BLaER1 (cell line): ENCODE measurements around the gene CRADD.
A peak's percentile ranks its signal among the peaks of the same experiment; 100 is the strongest.

Source experiments
- H3K27ac ChIP-seq: shearing (Covaris generic); formaldehyde crosslinking; 2 replicates; pipeline ENCODE4 v1.8.1; 2022
- H3K27me3 ChIP-seq: shearing (Covaris generic); formaldehyde crosslinking; 2 replicates; pipeline ENCODE4 v1.8.1; 2022
- H3K36me3 ChIP-seq: shearing (Covaris generic); formaldehyde crosslinking; 2 replicates; pipeline ENCODE4 v1.8.1; 2022
- H3K4me1 ChIP-seq: shearing (Covaris generic); formaldehyde crosslinking; 2 replicates; pipeline ENCODE4 v1.8.1; 2022
- H3K4me2 ChIP-seq: shearing (Covaris generic); formaldehyde crosslinking; 2 replicates; pipeline ENCODE4 v1.8.1; 2022
- H3K4me3 ChIP-seq: shearing (Covaris generic); formaldehyde crosslinking; 2 replicates; pipeline ENCODE4 v1.8.1; 2022
- H3K9ac ChIP-seq: shearing (Covaris generic); formaldehyde crosslinking; 2 replicates; pipeline ENCODE4 v1.8.1; 2022
- H3K9me3 ChIP-seq: shearing (Covaris generic); formaldehyde crosslinking; 2 replicates; pipeline ENCODE4 v1.8.1; 2022
- H4K20me1 ChIP-seq: shearing (Covaris generic); formaldehyde crosslinking; 2 replicates; pipeline ENCODE4 v1.8.1; 2022
- Cebpa-rat ChIP-seq: shearing (Covaris generic); IDR thresholded peaks from 2 replicates; pipeline ENCODE4 v1.8.1; 2022

Gene CRADD

GRCh38 chr12:93912086-93912733 lies 235.0 kb downstream of the CRADD start:
- H4K20me1 ChIP-seq: no peaks in the 10 kb centered on the region
- H3K4me1 ChIP-seq: peaks cover 14% of the 10 kb centered on the region
- no peaks in the 10 kb centered on the region for H3K27me3 ChIP-seq
- H3K9ac ChIP-seq: no peak overlapping the region
- no peak overlapping the region for H3K4me2 ChIP-seq
- 0 out of 2 replicates have a peak, but pooled peaks cover 4% of the 10 kb centered on the region for H3K9me3 ChIP-seq
- no peak overlapping the region for H3K4me3 ChIP-seq
- H3K27ac ChIP-seq: no peak overlapping the region
- H3K36me3 ChIP-seq: no peaks in the 10 kb centered on the region
- no peak for TF ChIP-seq Cebpa-rat

GRCh38 chr12:93913845-93914244 lies 236.7 kb downstream of the CRADD start:
- TF ChIP-seq Cebpa-rat: no peak
- 0 out of 2 replicates have a peak, but pooled peaks cover 4% of the 10 kb centered on the region for H3K9me3 ChIP-seq
- H3K4me3 ChIP-seq: no peak overlapping the region
- H3K9ac ChIP-seq: no peak overlapping the region
- H3K36me3 ChIP-seq: no peaks in the 10 kb centered on the region
- no peak overlapping the region for H3K27ac ChIP-seq
- no peaks in the 10 kb centered on the region for H3K27me3 ChIP-seq
- H3K4me2 ChIP-seq: no peak overlapping the region
- H3K4me1 ChIP-seq: peaks cover 13% of the 10 kb centered on the region
- H4K20me1 ChIP-seq: no peaks in the 10 kb centered on the region

GRCh38 chr12:93914281-93914680 lies 237.1 kb downstream of the CRADD start:
- TF ChIP-seq Cebpa-rat: no peak
- Histone ChIP-seq H3K9ac (no peak overlapping the region), H3K36me3 (no peaks in the 10 kb centered on the region), H3K4me1 (peaks cover 13% of the 10 kb centered on the region), H3K27ac (no peak overlapping the region), H3K27me3 (no peaks in the 10 kb centered on the region), H3K4me2 (no peak overlapping the region), H3K9me3 (0 out of 2 replicates have a peak, but pooled peaks cover 4% of the 10 kb centered on the region), H4K20me1 (no peaks in the 10 kb centered on the region), H3K4me3 (no peak overlapping the region)

GRCh38 chr12:93915411-93915810 lies 238.2 kb downstream of the CRADD start:
- Histone ChIP-seq H3K27me3 (no peaks in the 10 kb centered on the region), H3K4me3 (no peak overlapping the region), H3K27ac (no peak overlapping the region), H3K9ac (no peak overlapping the region), H4K20me1 (no peaks in the 10 kb centered on the region), H3K4me2 (peak overlapping the region; percentile 53), H3K4me1 (peaks cover 13% of the 10 kb centered on the region), H3K36me3 (no peaks in the 10 kb centered on the region), H3K9me3 (0 out of 2 replicates have a peak, but pooled peaks cover 4% of the 10 kb centered on the region)
- TF ChIP-seq Cebpa-rat: no peak

- no peak overlapping the region for H3K4me2 ChIP-seq
- H3K27ac ChIP-seq: no peak overlapping the region
- no peaks in the 10 kb centered on the region for H4K20me1 ChIP-seq
- H3K4me3 ChIP-seq: no peak overlapping the region
- peaks cover 13% of the 10 kb centered on the region for H3K4me1 ChIP-seq
- 0 out of 2 replicates have a peak, but pooled peaks cover 4% of the 10 kb centered on the region for H3K9me3 ChIP-seq
- H3K27me3 ChIP-seq: no peaks in the 10 kb centered on the region
- TF ChIP-seq Cebpa-rat: no peak
- H3K36me3 ChIP-seq: no peaks in the 10 kb centered on the region
- no peak overlapping the region for H3K9ac ChIP-seq
These were observed 239.2 kb downstream of the CRADD start for GRCh38 chr12:93916402-93916801.

- Histone ChIP-seq H3K9me3 (0 out of 2 replicates have a peak, but pooled peaks cover 2% of the 10 kb centered on the region), H3K9ac (no peak overlapping the region), H3K36me3 (no peaks in the 10 kb centered on the region), H3K27me3 (no peaks in the 10 kb centered on the region), H4K20me1 (no peaks in the 10 kb centered on the region), H3K27ac (no peak overlapping the region), H3K4me3 (no peak overlapping the region), H3K4me2 (no peak overlapping the region), H3K4me1 (peaks cover 13% of the 10 kb centered on the region)
- no peak for TF ChIP-seq Cebpa-rat
These were observed 241.1 kb downstream of the CRADD start for GRCh38 chr12:93918262-93918661.

- H3K4me2 ChIP-seq: no peak overlapping the region
- H3K4me1 ChIP-seq: peaks cover 13% of the 10 kb centered on the region
- H4K20me1 ChIP-seq: no peaks in the 10 kb centered on the region
- H3K9me3 ChIP-seq: no peaks in the 10 kb centered on the region
- no peak overlapping the region for H3K27ac ChIP-seq
- TF ChIP-seq Cebpa-rat: no peak
- H3K9ac ChIP-seq: no peak overlapping the region
- H3K4me3 ChIP-seq: no peak overlapping the region
- no peaks in the 10 kb centered on the region for H3K27me3 ChIP-seq
- H3K36me3 ChIP-seq: no peaks in the 10 kb centered on the region
These were observed 241.7 kb downstream of the CRADD start for GRCh38 chr12:93918900-93919299.

- TF ChIP-seq Cebpa-rat: no peak
- Histone ChIP-seq H3K4me3 (no peak overlapping the region), H3K36me3 (no peaks in the 10 kb centered on the region), H3K4me2 (no peak overlapping the region), H3K27me3 (no peaks in the 10 kb centered on the region), H3K27ac (no peak overlapping the region), H3K9ac (no peak overlapping the region), H3K4me1 (no peaks in the 10 kb centered on the region), H4K20me1 (no peaks in the 10 kb centered on the region), H3K9me3 (peaks cover 13% of the 10 kb centered on the region)
These were observed 244.3 kb downstream of the CRADD start for GRCh38 chr12:93921521-93921920.

GRCh38 chr12:93922583-93923006 lies 245.4 kb downstream of the CRADD start:
- no peak for TF ChIP-seq Cebpa-rat
- no peaks in the 10 kb centered on the region for H4K20me1 ChIP-seq
- no peaks in the 10 kb centered on the region for H3K36me3 ChIP-seq
- H3K27me3 ChIP-seq: no peaks in the 10 kb centered on the region
- no peak overlapping the region for H3K9ac ChIP-seq
- H3K9me3 ChIP-seq: peaks cover 13% of the 10 kb centered on the region
- no peaks in the 10 kb centered on the region for H3K4me1 ChIP-seq
- H3K27ac ChIP-seq: no peak overlapping the region
- no peak overlapping the region for H3K4me3 ChIP-seq
- H3K4me2 ChIP-seq: no peak overlapping the region

- no peaks in the 10 kb centered on the region for H3K4me1 ChIP-seq
- H3K27ac ChIP-seq: no peak overlapping the region
- H3K4me3 ChIP-seq: no peak overlapping the region
- H3K9ac ChIP-seq: no peak overlapping the region
- no peaks in the 10 kb centered on the region for H3K27me3 ChIP-seq
- no peaks in the 10 kb centered on the region for H4K20me1 ChIP-seq
- no peak for TF ChIP-seq Cebpa-rat
- H3K4me2 ChIP-seq: no peak overlapping the region
- no peaks in the 10 kb centered on the region for H3K36me3 ChIP-seq
- peaks cover 27% of the 10 kb centered on the region for H3K9me3 ChIP-seq
These were observed 247.2 kb downstream of the CRADD start for GRCh38 chr12:93924367-93924766.
